ENCODE measurements around the gene PCDHGB6.
A peak's percentile ranks its signal among the peaks of the same experiment; 100 is the strongest.
"Not testable (repeated sequence)": the region's sequence is repeated elsewhere in the genome, so short reads cannot be mapped to it uniquely, and the experiment has no call there.

PCDHGB6 gene

GRCh38 chr5:141407790-141408505 is at the start of gene PCDHGB6:
Gene PCDHGB6, plus strand, starts transcription at chr5:141408021. Its CDS starts 182 bp downstream, at chr5:141408203.
- DNase-seq (ENCODE audit: low read depth in 2 of 2), result peak in 1 of 2 donors; percentile 12

- no peak for DNase-seq (ENCODE audit: low read depth in 2 of 2)
Observed at GRCh38 chr5:141359790-141360426, 47.9 kb upstream of the PCDHGB6 start, which contains the start of gene PCDHGB2. Gene PCDHGB2, plus strand, starts transcription at chr5:141359994. Its CDS starts 142 bp downstream, at chr5:141360136.

DNA sequence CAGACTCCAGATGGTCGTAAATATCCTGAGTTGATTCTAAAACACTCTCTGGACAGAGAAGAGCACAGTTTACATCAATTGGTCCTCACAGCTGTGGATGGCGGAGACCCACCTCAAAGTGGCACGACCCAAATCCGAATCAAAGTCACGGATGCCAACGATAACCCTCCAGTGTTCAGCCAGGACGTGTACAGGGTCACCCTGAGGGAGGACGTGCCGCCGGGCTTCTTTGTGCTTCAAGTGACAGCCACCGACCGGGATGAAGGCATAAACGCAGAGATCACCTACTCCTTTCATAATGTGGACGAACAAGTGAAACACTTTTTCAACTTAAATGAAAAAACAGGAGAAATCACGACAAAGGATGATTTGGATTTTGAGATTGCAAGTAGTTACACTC is 47.1 kb upstream of the PCDHGB6 start:
- DNase-seq (ENCODE audit: low read depth in 2 of 2), result no peak

- no peak for DNase-seq (ENCODE audit: low read depth in 2 of 2)
Observed at GRCh38 chr5:141362719-141363118, 45.1 kb upstream of the PCDHGB6 start.

DNA sequence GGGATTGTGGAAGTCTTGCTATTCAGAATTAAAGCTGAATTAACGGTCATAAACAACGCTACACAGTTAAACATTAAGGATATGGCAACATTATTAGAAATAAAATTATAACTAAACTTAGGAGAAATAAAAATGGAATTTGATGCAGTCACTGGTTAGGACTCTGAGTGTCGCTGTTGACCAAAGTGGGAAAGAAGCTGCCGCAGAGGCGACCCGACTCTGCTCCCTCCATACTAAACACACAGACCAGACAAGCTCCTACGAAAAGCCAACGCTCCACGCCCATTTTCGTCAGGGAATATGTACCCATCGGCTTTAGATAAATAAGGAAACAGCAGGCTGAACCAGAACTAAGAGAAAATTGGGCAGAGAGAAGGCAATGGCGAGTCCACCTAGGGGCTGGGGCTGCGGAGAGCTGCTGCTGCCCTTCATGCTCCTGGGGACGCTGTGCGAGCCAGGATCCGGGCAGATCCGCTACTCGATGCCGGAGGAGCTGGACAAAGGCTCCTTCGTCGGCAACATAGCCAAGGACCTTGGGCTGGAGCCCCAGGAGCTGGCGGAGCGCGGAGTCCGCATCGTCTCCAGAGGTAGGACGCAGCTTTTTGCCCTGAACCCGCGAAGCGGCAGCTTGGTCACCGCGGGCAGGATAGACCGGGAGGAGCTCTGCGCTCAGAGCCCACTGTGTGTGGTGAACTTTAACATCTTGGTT is 43.7 kb upstream of the PCDHGB6 start, which contains the start of gene PCDHGA5:
Gene PCDHGA5, plus strand, starts transcription at position 211 of the 709 bp plus-strand sequence. Its CDS starts 169 bp downstream, at position 380.
- no peak for DNase-seq (ENCODE audit: low read depth in 2 of 2)

DNA sequence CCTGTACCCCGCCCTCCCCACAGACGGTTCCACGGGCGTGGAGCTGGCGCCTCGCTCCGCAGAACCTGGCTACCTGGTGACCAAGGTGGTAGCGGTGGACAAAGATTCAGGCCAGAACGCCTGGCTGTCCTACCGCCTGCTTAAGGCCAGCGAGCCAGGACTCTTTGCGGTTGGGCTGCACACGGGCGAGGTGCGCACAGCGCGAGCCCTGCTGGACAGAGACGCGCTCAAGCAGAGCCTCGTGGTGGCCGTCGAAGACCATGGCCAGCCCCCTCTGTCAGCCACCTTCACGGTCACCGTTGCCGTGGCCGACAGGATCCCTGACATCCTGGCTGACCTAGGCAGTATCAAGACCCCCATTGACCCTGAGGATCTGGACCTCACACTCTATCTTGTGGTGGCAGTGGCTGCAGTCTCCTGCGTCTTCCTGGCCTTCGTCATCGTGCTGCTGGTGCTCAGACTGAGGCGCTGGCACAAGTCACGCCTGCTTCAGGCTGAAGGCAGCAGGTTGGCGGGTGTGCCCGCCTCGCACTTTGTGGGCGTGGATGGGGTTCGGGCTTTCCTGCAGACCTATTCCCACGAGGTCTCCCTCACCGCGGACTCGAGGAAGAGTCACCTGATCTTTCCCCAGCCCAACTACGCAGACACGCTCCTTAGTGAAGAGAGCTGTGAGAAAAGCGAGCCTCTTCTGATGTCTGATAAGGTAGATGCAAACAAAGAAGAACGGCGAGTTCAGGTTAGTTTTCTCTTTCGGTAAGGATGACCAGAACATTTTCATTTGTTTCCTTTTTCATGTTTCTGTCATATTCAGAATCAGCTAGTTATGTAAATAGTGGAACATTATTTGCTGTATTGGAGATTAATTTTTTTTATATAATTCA is 41.6 kb upstream of the PCDHGB6 start:
- no peak for DNase-seq (ENCODE audit: low read depth in 2 of 2)

GRCh38 chr5:141369994-141370848 is 37.6 kb upstream of the PCDHGB6 start, which contains the start of gene PCDHGB3:
Gene PCDHGB3, plus strand, starts transcription at chr5:141370242. Its CDS starts 153 bp downstream, at chr5:141370395.
- DNase-seq (ENCODE audit: low read depth in 2 of 2), result no peak

- no peak for DNase-seq (ENCODE audit: low read depth in 2 of 2)
Observed at GRCh38 chr5:141371572-141372475, 36.0 kb upstream of the PCDHGB6 start.

DNA sequence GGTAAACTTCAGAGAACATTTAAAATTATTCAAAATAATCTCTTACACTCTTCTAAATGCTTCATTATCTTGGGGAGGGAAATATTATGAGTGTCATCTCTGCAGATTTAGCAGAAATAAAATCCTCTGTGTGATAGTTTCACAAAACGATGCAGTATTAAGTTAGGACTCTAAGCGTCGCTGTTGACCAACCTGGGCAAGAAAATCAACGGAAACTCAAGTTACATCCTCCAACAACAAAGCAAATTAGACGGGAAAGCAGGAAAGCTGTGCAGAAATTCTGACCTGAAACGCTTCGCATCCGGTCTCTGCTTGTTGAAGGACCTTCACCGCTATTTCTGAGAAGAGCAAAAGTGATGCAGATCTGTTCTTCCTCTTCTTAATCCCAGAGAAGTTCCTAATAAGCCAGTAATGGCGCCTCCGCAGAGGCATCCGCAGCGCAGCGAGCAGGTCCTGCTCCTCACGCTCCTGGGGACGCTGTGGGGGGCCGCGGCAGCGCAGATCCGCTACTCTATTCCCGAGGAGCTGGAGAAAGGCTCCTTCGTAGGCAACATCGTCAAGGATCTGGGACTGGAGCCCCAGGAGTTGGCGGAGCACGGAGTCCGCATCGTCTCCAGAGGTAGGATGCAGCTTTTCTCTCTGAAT is 34.0 kb upstream of the PCDHGB6 start, which contains the start of gene PCDHGA6:
Gene PCDHGA6, plus strand, starts transcription at position 219 of the 645 bp plus-strand sequence. Its CDS starts 193 bp downstream, at position 412.
- no peak for DNase-seq (ENCODE audit: low read depth in 2 of 2)

DNA sequence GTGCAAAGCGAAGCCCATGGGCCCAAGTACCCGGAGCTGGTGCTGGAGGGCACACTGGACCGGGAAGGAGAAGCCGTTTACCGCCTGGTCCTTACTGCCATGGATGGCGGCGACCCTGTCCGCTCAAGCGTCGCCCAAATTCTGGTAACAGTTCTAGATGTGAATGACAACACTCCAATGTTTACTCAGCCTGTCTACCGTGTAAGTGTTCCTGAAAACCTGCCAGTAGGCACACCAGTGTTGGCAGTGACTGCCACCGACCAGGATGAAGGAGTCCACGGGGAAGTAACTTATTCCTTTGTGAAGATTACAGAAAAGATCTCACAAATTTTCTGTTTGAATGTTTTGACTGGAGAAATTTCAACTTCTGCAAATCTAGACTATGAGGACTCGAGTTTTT is 33.2 kb upstream of the PCDHGB6 start:
- no peak for DNase-seq (ENCODE audit: low read depth in 2 of 2)

DNA sequence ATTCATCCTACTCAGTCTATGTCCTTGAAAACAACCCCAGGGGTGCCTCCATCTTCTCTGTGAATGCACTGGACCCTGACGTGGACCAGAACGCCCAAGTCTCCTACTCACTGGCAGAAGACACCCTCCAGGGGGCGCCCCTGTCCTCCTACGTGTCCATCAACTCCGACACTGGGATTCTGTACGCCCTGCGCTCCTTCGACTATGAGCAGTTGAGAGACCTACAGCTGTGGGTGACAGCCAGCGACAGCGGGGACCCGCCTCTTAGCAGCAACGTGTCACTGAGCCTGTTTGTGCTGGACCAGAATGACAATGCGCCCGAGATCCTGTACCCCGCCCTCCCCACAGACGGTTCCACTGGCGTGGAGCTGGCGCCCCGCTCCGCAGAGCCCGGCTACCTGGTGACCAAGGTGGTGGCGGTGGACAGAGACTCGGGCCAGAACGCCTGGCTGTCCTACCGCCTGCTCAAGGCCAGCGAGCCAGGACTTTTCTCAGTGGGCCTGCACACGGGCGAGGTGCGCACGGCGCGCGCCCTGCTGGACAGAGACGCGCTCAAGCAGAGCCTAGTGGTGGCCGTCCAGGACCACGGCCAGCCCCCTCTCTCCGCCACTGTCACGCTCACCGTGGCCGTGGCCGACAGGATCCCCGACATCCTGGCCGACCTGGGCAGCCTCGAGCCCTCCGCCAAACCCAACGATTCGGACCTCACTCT is 32.2 kb upstream of the PCDHGB6 start:
- not testable (repeated sequence) for DNase-seq (ENCODE audit: low read depth in 2 of 2)

- DNase-seq (ENCODE audit: low read depth in 2 of 2), result no peak
Observed at GRCh38 chr5:141382469-141383294, 25.1 kb upstream of the PCDHGB6 start, which contains the start of gene PCDHGA7. Gene PCDHGA7, plus strand, starts transcription at chr5:141382742. Its CDS starts 158 bp downstream, at chr5:141382900.

DNA sequence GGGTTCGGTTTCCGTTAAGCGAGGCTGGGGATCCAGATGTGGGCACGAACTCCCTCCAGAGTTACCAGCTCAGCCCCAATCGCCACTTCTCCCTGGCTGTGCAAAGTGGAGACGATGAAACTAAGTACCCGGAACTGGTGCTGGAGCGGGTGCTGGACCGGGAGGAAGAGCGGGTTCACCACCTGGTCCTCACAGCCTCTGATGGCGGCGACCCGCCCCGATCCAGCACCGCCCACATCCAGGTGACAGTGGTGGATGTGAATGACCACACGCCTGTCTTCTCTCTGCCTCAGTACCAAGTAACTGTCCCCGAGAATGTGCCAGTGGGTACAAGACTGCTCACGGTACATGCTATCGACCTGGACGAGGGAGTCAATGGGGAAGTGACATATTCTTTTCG is 24.5 kb upstream of the PCDHGB6 start:
- no peak for DNase-seq (ENCODE audit: low read depth in 2 of 2)

- no peak for DNase-seq (ENCODE audit: low read depth in 2 of 2)
Observed at GRCh38 chr5:141384471-141385267, 23.2 kb upstream of the PCDHGB6 start.

GRCh38 chr5:141387557-141388311 is 20.1 kb upstream of the PCDHGB6 start, which contains the start of gene PCDHGB4:
Gene PCDHGB4, plus strand, starts transcription at chr5:141387698. Its CDS starts 187 bp downstream, at chr5:141387885.
- DNase-seq (ENCODE audit: low read depth in 2 of 2), result not testable (repeated sequence)
